HG02885 (cell line): ENCODE data around the gene XRN2.
"Not testable (repeated sequence)": the region's sequence is repeated elsewhere in the genome, so short reads cannot be mapped to it uniquely, and the experiment has no call there.

Source experiments
- ATAC-seq: cut with Tn5 transposase; IDR thresholded peaks from one replicate; pipeline ENCODE4 v1.9.1; 2021; ENCODE audit warnings: mild to moderate bottlenecking; ENCODE audit not compliant: unreplicated experiment, poor library complexity

The XRN2 gene

GRCh38 chr20:21413996-21414395 is 110.9 kb downstream of the XRN2 start:
- ATAC-seq = not testable (repeated sequence)

GRCh38 chr20:21419147-21419546 is 116.0 kb downstream of the XRN2 start:
- not testable (repeated sequence) for ATAC-seq

GRCh38 chr20:21421601-21422236 is 118.6 kb downstream of the XRN2 start:
- no peak for ATAC-seq

GRCh38 chr20:21423712-21424111 is 120.6 kb downstream of the XRN2 start:
- ATAC-seq = not testable (repeated sequence)

- no peak for ATAC-seq
Measured at GRCh38 chr20:21424846-21425245, 121.7 kb downstream of the XRN2 start.

- no peak for ATAC-seq
Measured at GRCh38 chr20:21430020-21430419, 126.9 kb downstream of the XRN2 start.

GRCh38 chr20:21432911-21433310 is 129.8 kb downstream of the XRN2 start:
- ATAC-seq = no peak

- ATAC-seq = no peak
Measured at GRCh38 chr20:21433329-21433890, 130.3 kb downstream of the XRN2 start.

GRCh38 chr20:21435576-21435975 is 132.4 kb downstream of the XRN2 start:
- ATAC-seq = no peak

GRCh38 chr20:21436205-21436604 is 133.1 kb downstream of the XRN2 start:
- no peak for ATAC-seq

GRCh38 chr20:21437248-21437647 is 134.1 kb downstream of the XRN2 start:
- no peak for ATAC-seq

- ATAC-seq = no peak
Measured at GRCh38 chr20:21437816-21438215, 134.7 kb downstream of the XRN2 start.
